HepG2 (cell line): ENCODE data around the gene STARD8. TPM values are rescaled to one million over a fixed set of nuclear protein-coding genes. Genes with fewer than 3 reads are reported as not detected.

Source experiments
- ATAC-seq: fragments of 200-7000 bp; cut with Tn5 transposase; 3 replicates; pipeline ENCODE4 v1.9.1; 2020; ENCODE audit warnings: mild to moderate bottlenecking, moderate library complexity
- BruUV-seq: library from RNA; stranded (reverse); fragments of 400-500 nt; replicated peaks from 2 replicates; lab custom pipeline; 2021; lab: Mats Ljungman, UMichigan
- CTCF ChIA-PET: fragments of 300-600 bp; formaldehyde crosslinking; extraction: SDS; loops from one replicate; lab custom pipeline; 2021; ENCODE audit warnings: low total read pairs, inconsistent platforms, low intra/inter-chr PET ratio; lab: Yijun Ruan, JAX
- POLR2A ChIA-PET: fragments of 350-600 bp; sonication (Branson Sonifier 250); formaldehyde crosslinking; loops from one replicate; lab custom pipeline; 2020; ENCODE audit warnings: antibody characterized with exemption, inconsistent platforms; lab: Yijun Ruan, JAX
- DNase-seq: peaks from one replicate; pipeline ENCODE4 v3.0.0-alpha.2; 2015; ENCODE audit warnings: low spot score
- FAIRE-seq: peaks from 3 replicates; lab custom pipeline; 2011; peaks lifted over from hg19 to GRCh38; lab: Jason Lieb, UNC
- H2AFZ ChIP-seq: one replicate; pipeline ENCODE4 v1.6.1; 2011; ENCODE audit warnings: low read length, inconsistent platforms
- H3K27ac ChIP-seq: fragments of 300-600 bp; 3 replicates; pipeline ENCODE4 v1.8.0; 2011; ENCODE audit warnings: mixed run types, mild to moderate bottlenecking, mixed read lengths, low read length, inconsistent platforms; ENCODE audit not compliant: insufficient read depth; ENCODE audit errors: extremely low read length
- H3K27me3 ChIP-seq, 2 experiments: fragments of 200-600 bp in 1 of 2; 2 replicates in 1 of 2; 3 replicates in 1 of 2; pipeline versions ENCODE4 v1.6.0 to v1.8.0; 2011; ENCODE audit warnings: low read length in 2 of 2, mild to moderate bottlenecking in 2 of 2, moderate library complexity in 2 of 2, inconsistent platforms in 1 of 2; ENCODE audit not compliant: insufficient read depth in 2 of 2, control insufficient read depth in 1 of 2
- H3K36me3 ChIP-seq, 2 experiments: fragments of 200-600 bp in 1 of 2; replicated peaks in 1 of 2; 2 replicates in 1 of 2; 3 replicates in 1 of 2; pipeline versions ENCODE4 v1.5.1 to v1.8.0; 2011; ENCODE audit warnings: low read length in 2 of 2, inconsistent platforms in 1 of 2; ENCODE audit not compliant: insufficient read depth in 2 of 2, control insufficient read depth in 1 of 2
- H3K4me1 ChIP-seq: 2 replicates; pipeline ENCODE4 v1.5.1; 2012; ENCODE audit warnings: low read length, inconsistent platforms; ENCODE audit not compliant: insufficient read depth
- H3K4me2 ChIP-seq: 2 replicates; pipeline ENCODE4 v1.6.0; 2011; ENCODE audit warnings: low read depth, low read length, inconsistent platforms
- H3K4me3 ChIP-seq, 3 experiments: fragments of 200-600 bp in 1 of 3; sonication (generic), shearing (Covaris generic) in 1 of 3; replicated peaks in 1 of 3; 2 replicates each; pipeline ENCODE4 v1.5.1; 2011 to 2016; ENCODE audit warnings: low read length in 3 of 3, inconsistent platforms in 2 of 3, low read depth in 2 of 3, mild to moderate bottlenecking in 2 of 3, control low read depth in 1 of 3, mixed read lengths in 1 of 3; ENCODE audit not compliant: insufficient read depth in 1 of 3
- H3K79me2 ChIP-seq: one replicate; pipeline ENCODE4 v1.6.1; 2011; ENCODE audit warnings: low read length, inconsistent platforms; ENCODE audit not compliant: insufficient read depth
- H3K9ac ChIP-seq: 2 replicates; pipeline ENCODE4 v1.6.0; 2011; ENCODE audit warnings: mild to moderate bottlenecking, low read depth, low read length, inconsistent platforms; ENCODE audit not compliant: insufficient read depth
- H3K9me3 ChIP-seq: 2 replicates; pipeline ENCODE4 v1.5.1; 2012; ENCODE audit warnings: mild to moderate bottlenecking, low read length
- H4K20me1 ChIP-seq: 2 replicates; pipeline ENCODE4 v1.6.0; 2011; ENCODE audit warnings: inconsistent platforms, mild to moderate bottlenecking, low read length, moderate library complexity; ENCODE audit not compliant: insufficient read depth
- ATF3 ChIP-seq: sonication (generic); formaldehyde crosslinking; IDR thresholded peaks from 2 replicates; pipeline ENCODE4 v1.4.0; 2020; ENCODE audit warnings: missing genetic modification reagents
- MTF2 ChIP-seq: sonication (generic); formaldehyde crosslinking; IDR thresholded peaks from 2 replicates; pipeline ENCODE4 v1.5.0; 2020; ENCODE audit warnings: missing genetic modification reagents, borderline replicate concordance
- RAD21 ChIP-seq: fragments of 450-650 bp; formaldehyde crosslinking; IDR thresholded peaks from 2 replicates; pipeline ENCODE4 v1.5.0; 2020; ENCODE audit warnings: mild to moderate bottlenecking
- RARA ChIP-seq: IDR thresholded peaks from 2 replicates; pipeline ENCODE4 v1.6.1; 2016; ENCODE audit warnings: missing genetic modification reagents, missing compliant biosample characterization
- RBFOX2 ChIP-seq: fragments of 200-400 bp; formaldehyde crosslinking; IDR thresholded peaks from 2 replicates; pipeline ENCODE4 v1.6.1; 2017; ENCODE audit warnings: low read depth, mild to moderate bottlenecking, low read length
- SKIL ChIP-seq: sonication (generic); formaldehyde crosslinking; IDR thresholded peaks from 2 replicates; pipeline ENCODE4 v1.8.0; 2022; ENCODE audit warnings: missing genetic modification reagents, mild to moderate bottlenecking, moderate library complexity, borderline replicate concordance
- TMF1 ChIP-seq: sonication (generic); formaldehyde crosslinking; IDR thresholded peaks from 2 replicates; pipeline ENCODE4 v1.8.1; 2022; ENCODE audit warnings: low read depth, missing genetic modification reagents
- TRAFD1 ChIP-seq: sonication (generic); formaldehyde crosslinking; IDR thresholded peaks from 2 replicates; pipeline ENCODE4 v1.5.1; 2020; ENCODE audit warnings: missing genetic modification reagents, mild to moderate bottlenecking, borderline replicate concordance
- ZMYM3 ChIP-seq: sonication (generic); formaldehyde crosslinking; IDR thresholded peaks from 2 replicates; pipeline ENCODE4 v1.5.1; 2020; ENCODE audit warnings: mild to moderate bottlenecking, missing genetic modification reagents
- ZNF672 ChIP-seq: sonication (generic); formaldehyde crosslinking; IDR thresholded peaks from 2 replicates; pipeline ENCODE4 v1.8.1; 2022; ENCODE audit warnings: missing genetic modification reagents
- ZNF678 ChIP-seq: sonication (generic); formaldehyde crosslinking; IDR thresholded peaks from 2 replicates; pipeline ENCODE4 v1.4.0; 2020; ENCODE audit warnings: mild to moderate bottlenecking, missing genetic modification reagents
- WGBS: methylation state at CpG from one replicate; pipeline ENCODE4 v1.1.6; 2017; ENCODE audit warnings: low lambda C conversion rate; 5-methylcytosine and 5-hydroxymethylcytosine counted together
- in situ Hi-C: cut with HindIII; loops from 2 replicates; pipeline ENCODE4 v1.10.0; 2017; ENCODE audit warnings: low pct_unique_long_range_greater_than_20kb; ENCODE audit not compliant: extremely low pct_ligation_motif_present
- intact Hi-C: fragments of 100-400 bp; cut with micrococcal nuclease; formaldehyde crosslinking; loops from one replicate; pipeline ENCODE4 v1.10.0; 2022; ENCODE audit not compliant: unreplicated experiment
- polyA plus RNA-seq, 8 experiments: library from polyadenylated mRNA; depleted of rRNA in 3 of 8; stranded (reverse) in 7 of 8; unstranded in 1 of 8; fragments of >200 nt; fragmentation: Illumina TruSeq in 4 of 8; extraction: Trizol in 4 of 8; gene quantifications; 2 replicates each; pipeline versions ENCODE4 v1.2.1 to v1.2.3, GENCODE V29; 2011 to 2016; ENCODE audit warnings: low read depth in 4 of 8, missing spikeins in 1 of 8, mixed read lengths in 1 of 8; ENCODE audit not compliant: insufficient read depth in 1 of 8
- total RNA-seq, 5 experiments: library from RNA; depleted of rRNA; stranded (reverse); fragments of >200 nt; fragmentation: Illumina TruSeq; extraction: Trizol; gene quantifications; 2 replicates each; pipeline ENCODE4 v1.2.3, GENCODE V29; 2016; ENCODE audit warnings: low read depth in 1 of 5
- TF ChIP-seq, protein P1 (sequence below): sonication (generic); formaldehyde crosslinking; IDR thresholded peaks from 2 replicates; pipeline ENCODE4 v1.4.0; 2020; ENCODE audit warnings: mild to moderate bottlenecking, missing genetic modification reagents
- TF ChIP-seq, protein P2 (sequence below): sonication (generic); formaldehyde crosslinking; IDR thresholded peaks from 2 replicates; pipeline ENCODE4 v1.5.1; 2020; ENCODE audit warnings: missing genetic modification reagents, mild to moderate bottlenecking, borderline replicate concordance
- TF ChIP-seq, protein P3 (sequence below): sonication (generic); formaldehyde crosslinking; IDR thresholded peaks from 2 replicates; pipeline ENCODE4 v1.5.0; 2020; ENCODE audit warnings: missing genetic modification reagents

STARD8 gene
- total and polyA plus RNA-seq, 2 of the 13 experiments (the other 11 are each of a cell fraction or from before 2014, with no cell fraction given) = 0.02 to 0.09 TPM

GRCh38 chrX:68683580-68683979 is 36.1 kb downstream of the STARD8 start (continued):
- TF ChIP-seq TRAFD1 (no peak), RBFOX2 (no peak)
- TF ChIP-seq, protein P1, sequence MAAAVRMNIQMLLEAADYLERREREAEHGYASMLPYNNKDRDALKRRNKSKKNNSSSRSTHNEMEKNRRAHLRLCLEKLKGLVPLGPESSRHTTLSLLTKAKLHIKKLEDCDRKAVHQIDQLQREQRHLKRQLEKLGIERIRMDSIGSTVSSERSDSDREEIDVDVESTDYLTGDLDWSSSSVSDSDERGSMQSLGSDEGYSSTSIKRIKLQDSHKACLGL (CRISPR knock-in tag) = no peak
- TF ChIP-seq, protein P2, sequence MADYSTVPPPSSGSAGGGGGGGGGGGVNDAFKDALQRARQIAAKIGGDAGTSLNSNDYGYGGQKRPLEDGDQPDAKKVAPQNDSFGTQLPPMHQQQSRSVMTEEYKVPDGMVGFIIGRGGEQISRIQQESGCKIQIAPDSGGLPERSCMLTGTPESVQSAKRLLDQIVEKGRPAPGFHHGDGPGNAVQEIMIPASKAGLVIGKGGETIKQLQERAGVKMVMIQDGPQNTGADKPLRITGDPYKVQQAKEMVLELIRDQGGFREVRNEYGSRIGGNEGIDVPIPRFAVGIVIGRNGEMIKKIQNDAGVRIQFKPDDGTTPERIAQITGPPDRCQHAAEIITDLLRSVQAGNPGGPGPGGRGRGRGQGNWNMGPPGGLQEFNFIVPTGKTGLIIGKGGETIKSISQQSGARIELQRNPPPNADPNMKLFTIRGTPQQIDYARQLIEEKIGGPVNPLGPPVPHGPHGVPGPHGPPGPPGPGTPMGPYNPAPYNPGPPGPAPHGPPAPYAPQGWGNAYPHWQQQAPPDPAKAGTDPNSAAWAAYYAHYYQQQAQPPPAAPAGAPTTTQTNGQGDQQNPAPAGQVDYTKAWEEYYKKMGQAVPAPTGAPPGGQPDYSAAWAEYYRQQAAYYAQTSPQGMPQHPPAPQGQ = no peak

DNA sequence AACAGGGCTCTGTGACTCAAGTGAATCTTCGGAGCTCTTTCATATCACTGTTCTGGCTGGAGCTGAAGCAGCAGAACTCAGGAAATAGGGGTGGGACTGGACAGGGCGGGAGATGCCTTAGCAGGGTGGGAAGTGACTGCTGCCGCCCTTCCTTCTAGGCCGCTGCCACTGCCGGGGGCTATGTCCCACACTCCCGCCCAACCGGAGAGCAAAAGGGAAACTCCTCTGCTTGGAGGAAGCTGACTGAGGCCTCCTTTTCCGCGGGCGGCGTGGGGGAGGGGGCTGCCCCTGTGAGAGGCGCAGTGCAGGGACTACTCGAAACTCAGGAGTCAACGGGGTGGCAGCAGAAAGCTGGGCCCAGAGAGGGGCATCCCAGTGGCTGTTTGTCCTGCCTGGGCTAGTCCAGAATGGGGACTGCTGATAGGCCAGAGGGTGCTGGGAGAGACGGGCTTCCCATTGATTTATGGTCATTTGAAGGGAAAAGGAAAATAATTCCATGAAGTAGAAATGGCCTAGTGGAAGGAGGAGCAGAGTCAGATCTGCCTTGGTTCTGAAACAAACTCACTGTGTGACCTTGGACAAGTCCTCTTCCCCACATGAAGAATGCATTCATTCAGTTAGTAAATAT is 36.9 kb downstream of the STARD8 start:
- Histone ChIP-seq H3K4me3 (no peak overlapping the region), H3K4me1 (no peaks in the 10 kb centered on the region), H3K79me2 (no peaks in the 10 kb centered on the region), H3K4me2 (no peak overlapping the region), H3K9ac (no peak overlapping the region), H3K27ac (no peak overlapping the region), H3K36me3 (no peaks in the 10 kb centered on the region), H4K20me1 (no peaks in the 10 kb centered on the region), H3K9me3 (no peaks in the 10 kb centered on the region), H3K27me3 (no peaks in the 10 kb centered on the region), H2AFZ (no peak overlapping the region)
- whole genome bisulfite sequencing = 14% methylated on average over 1 of the region's 15 CpGs
- FAIRE-seq (no peak), DNase-seq (no peak), ATAC-seq (no peak)
- ChIA-PET CTCF (no interaction called here), POLR2A (no interaction called here)
- in situ Hi-C loops (no loop called here), intact Hi-C loops (no loop called here)
- TF ChIP-seq ZNF678 (no peak), MTF2 (CRISPR knock-in tag) (no peak), TMF1 (no peak), ATF3 (CRISPR knock-in tag) (no peak), ZMYM3 (CRISPR knock-in tag) (no peak), RARA (CRISPR knock-in tag) (no peak), RAD21 (CRISPR knock-in tag) (no peak), SKIL (no peak), ZNF672 (CRISPR knock-in tag) (no peak)
- TF ChIP-seq, protein P3, sequence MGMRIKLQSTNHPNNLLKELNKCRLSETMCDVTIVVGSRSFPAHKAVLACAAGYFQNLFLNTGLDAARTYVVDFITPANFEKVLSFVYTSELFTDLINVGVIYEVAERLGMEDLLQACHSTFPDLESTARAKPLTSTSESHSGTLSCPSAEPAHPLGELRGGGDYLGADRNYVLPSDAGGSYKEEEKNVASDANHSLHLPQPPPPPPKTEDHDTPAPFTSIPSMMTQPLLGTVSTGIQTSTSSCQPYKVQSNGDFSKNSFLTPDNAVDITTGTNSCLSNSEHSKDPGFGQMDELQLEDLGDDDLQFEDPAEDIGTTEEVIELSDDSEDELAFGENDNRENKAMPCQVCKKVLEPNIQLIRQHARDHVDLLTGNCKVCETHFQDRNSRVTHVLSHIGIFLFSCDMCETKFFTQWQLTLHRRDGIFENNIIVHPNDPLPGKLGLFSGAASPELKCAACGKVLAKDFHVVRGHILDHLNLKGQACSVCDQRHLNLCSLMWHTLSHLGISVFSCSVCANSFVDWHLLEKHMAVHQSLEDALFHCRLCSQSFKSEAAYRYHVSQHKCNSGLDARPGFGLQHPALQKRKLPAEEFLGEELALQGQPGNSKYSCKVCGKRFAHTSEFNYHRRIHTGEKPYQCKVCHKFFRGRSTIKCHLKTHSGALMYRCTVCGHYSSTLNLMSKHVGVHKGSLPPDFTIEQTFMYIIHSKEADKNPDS = no peak
- BruUV-seq = no TSS peak
